ENCODE measurements around the gene DPEP2NB. TPM values are rescaled to one million over a fixed set of nuclear protein-coding genes. Genes with fewer than 3 reads are reported as not detected.
"Not testable (repeated sequence)": the region's sequence is repeated elsewhere in the genome, so short reads cannot be mapped to it uniquely, and the experiment has no call there.

DPEP2NB gene
- total RNA-seq, 2 donors from 2014 or later = not detected

DNA sequence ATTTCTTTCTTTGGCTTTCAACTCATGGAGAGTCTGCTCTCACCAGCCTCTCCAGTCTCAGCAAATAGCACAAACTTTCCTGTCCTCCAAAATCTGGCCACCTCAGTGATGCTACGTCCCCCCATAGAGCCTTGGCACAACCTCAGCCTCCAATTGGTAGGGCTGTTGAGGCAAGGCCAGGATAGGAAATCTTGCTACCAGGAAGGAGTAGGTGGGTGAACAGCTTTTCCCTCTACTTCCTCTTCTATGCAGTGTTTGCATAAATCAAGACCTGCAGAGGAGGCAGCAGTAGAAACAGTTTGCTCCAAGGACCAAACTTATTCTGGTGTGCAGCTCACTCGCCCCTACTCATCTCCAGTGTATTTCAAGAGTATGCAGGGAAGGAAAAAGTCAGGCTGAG lies 15.7 kb downstream of the DPEP2NB start:
- peak; percentile 39 for ATAC-seq (replicated peaks)
- H3K27me3 Mint-ChIP-seq = no peaks in the 10 kb centered on the region
- no peaks in the 10 kb centered on the region for H3K36me3 Mint-ChIP-seq (ENCODE audit: low read depth)
- H3K4me3 Mint-ChIP-seq = peak overlapping the region; percentile 77
- H3K4me1 Mint-ChIP-seq = peaks cover 25% of the 10 kb centered on the region
- no peaks in the 10 kb centered on the region for H3K9me3 Mint-ChIP-seq
- H3K27ac Mint-ChIP-seq = peak overlapping the region; percentile 83

DNA sequence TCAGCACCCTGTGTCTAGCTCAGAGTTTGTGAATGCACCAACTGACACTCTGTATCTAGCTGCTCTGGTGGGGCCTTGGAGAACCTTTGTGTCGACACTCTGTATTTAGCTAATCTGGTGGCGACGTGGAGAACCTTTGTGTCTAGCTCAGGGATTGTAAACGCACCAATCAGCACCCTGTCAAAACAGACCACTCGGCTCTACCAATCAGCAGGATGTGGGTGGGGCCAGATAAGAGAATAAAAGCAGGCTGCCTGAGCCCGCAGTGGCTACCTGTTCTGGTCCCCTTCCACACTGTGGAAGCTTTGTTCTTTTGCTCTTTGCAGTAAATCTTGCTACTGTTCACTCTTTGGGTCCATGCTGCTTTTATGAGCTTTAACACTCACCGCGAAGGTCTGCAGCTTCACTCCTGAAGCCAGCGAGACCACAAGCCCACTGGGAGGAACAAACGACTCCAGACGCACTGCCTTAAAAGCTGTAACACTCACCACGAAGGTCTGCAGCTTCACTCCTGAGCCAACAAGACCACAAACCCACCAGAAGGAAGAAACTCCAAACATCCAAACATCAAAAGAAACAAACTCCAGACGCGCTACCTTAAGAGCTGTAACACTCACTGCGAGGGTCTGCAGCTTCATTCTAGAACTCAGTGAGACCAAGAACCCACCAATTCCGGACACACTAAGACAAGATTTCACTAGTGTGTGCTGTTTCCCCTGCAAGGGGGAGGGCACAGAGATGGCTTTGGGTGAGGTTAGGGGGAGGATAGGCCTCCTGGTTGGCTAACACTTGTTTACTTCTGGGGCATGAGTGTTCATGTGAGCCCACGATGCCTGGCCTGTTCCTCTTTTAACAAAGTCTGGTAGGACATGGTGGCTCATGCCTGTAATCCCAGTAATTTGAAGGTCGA lies 16.7 kb downstream of the DPEP2NB start, which contains the start of gene DPEP2:
Gene DPEP2 (minus strand): TSS at position 706 of the 910 bp plus-strand sequence. CDS start 6,272 bp downstream, outside the sequence.
- Mint-ChIP-seq H3K27ac (peak within 1 kb of the TSS; percentile 83), H3K4me1 (peaks cover 25% of the 10 kb centered on the region), H3K4me3 (peak within 1 kb of the TSS; percentile 77)
- not testable (repeated sequence) for H3K36me3 Mint-ChIP-seq (ENCODE audit: low read depth); H3K27me3 Mint-ChIP-seq; H3K9me3 Mint-ChIP-seq
- peak; percentile 87 for ATAC-seq (replicated peaks)

DNA sequence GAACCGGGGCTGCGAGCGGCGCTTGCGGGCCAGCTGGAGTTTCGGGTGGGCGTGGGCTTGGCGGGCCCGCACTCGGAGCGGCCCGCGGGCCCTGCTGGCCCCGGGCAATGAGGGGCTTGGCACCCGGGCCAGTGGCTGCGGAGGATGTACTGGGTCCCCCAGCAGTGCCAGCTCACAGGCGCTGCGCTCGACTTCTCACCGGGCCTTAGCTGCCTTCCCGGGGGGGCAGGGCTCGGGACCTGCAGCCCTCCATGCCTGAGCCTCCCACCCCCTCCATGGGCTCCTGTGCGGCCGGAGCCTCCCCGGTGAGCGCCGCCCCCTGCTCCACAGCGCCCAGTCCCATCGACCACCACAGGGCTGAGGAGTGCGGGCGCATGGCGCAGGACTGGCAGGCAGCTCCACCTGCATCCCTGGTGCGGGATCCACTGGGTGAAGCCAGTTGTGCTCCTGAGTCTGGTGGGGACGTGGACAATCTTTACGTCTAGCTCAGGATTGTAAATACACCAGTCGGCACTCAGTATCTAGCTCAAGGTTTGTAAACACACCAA lies 17.4 kb downstream of the DPEP2NB start:
- H3K27ac Mint-ChIP-seq; ATAC-seq (replicated peaks); H3K27me3 Mint-ChIP-seq; H3K36me3 Mint-ChIP-seq (ENCODE audit: low read depth); H3K9me3 Mint-ChIP-seq: not testable (repeated sequence)
- H3K4me3 Mint-ChIP-seq = peak overlapping the region; percentile 77
- peaks cover 29% of the 10 kb centered on the region for H3K4me1 Mint-ChIP-seq

DNA sequence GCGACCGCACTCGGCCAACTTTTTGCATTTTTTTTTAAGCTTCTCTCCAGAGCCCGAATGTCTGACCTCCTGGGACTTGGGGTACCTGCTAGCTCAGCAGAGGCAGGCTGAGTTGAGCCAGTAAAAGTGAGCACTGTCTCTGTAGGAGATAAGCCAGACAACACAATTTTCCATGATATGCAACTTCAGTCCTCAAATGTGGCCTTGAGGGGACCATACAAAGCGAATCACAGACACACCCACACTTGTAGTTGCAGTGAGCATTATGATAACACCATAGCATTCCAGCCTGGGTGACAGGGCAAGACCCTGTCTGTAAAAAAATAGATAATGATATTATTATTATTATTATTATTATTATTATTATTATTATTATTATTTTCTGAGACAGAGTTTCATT lies 19.0 kb downstream of the DPEP2NB start:
- H3K4me1 Mint-ChIP-seq = peaks cover 29% of the 10 kb centered on the region
- no peak for ATAC-seq (replicated peaks)
- H3K4me3 Mint-ChIP-seq = no peak overlapping the region
- H3K27me3 Mint-ChIP-seq = no peaks in the 10 kb centered on the region
- H3K27ac Mint-ChIP-seq = no peak overlapping the region
- H3K9me3 Mint-ChIP-seq = no peaks in the 10 kb centered on the region
- no peaks in the 10 kb centered on the region for H3K36me3 Mint-ChIP-seq (ENCODE audit: low read depth)

DNA sequence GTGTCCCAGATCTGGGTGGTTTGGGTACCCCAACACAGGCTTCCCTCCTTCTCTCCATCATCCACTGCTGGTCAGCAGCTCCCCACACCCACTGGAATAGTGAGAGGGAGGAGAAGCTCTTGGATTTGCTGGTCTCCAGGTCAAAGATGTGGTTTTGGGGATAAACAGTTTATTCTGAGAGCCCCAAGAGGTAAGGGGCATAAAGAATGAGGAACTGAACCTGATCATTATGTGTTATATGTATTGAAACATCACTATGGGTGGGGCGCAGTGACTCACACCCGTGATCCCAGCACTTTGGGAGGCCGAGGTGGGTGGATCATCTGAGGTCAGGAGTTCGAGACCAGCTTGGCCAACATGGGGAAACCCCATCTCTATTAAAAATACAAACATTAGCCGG lies 20.3 kb downstream of the DPEP2NB start:
- Mint-ChIP-seq H3K27me3 (no peaks in the 10 kb centered on the region), H3K36me3 (ENCODE audit: low read depth) (no peaks in the 10 kb centered on the region), H3K4me3 (peak overlapping the region; percentile 44), H3K9me3 (no peaks in the 10 kb centered on the region), H3K27ac (peak overlapping the region; percentile 70), H3K4me1 (peaks cover 26% of the 10 kb centered on the region)
- ATAC-seq (replicated peaks) = no peak

DNA sequence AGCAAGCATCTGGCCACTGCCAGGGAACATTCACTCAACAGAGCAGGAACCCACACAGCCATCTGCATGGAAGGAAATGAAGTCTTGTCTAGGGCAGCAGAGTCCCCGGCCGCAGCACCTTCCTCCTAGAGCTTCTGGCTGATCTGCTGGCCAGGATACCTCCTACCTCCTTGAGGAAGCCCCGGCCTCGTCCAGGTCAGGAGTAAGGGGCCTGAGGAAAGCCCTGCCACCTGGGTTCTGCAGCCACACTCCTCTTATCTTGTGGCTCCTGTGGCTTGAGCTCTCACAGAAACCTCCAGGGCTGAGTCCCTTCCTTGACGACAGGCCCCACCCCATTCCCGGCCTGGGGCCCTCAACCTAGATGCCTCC lies 21.7 kb downstream of the DPEP2NB start:
- not testable (repeated sequence) for H3K27me3 Mint-ChIP-seq; H3K9me3 Mint-ChIP-seq; H3K36me3 Mint-ChIP-seq (ENCODE audit: low read depth)
- H3K4me1 Mint-ChIP-seq = peaks cover 16% of the 10 kb centered on the region
- H3K27ac Mint-ChIP-seq = peak overlapping the region; percentile 92
- peak; percentile 13 for ATAC-seq (replicated peaks)
- peak overlapping the region; percentile 86 for H3K4me3 Mint-ChIP-seq

DNA sequence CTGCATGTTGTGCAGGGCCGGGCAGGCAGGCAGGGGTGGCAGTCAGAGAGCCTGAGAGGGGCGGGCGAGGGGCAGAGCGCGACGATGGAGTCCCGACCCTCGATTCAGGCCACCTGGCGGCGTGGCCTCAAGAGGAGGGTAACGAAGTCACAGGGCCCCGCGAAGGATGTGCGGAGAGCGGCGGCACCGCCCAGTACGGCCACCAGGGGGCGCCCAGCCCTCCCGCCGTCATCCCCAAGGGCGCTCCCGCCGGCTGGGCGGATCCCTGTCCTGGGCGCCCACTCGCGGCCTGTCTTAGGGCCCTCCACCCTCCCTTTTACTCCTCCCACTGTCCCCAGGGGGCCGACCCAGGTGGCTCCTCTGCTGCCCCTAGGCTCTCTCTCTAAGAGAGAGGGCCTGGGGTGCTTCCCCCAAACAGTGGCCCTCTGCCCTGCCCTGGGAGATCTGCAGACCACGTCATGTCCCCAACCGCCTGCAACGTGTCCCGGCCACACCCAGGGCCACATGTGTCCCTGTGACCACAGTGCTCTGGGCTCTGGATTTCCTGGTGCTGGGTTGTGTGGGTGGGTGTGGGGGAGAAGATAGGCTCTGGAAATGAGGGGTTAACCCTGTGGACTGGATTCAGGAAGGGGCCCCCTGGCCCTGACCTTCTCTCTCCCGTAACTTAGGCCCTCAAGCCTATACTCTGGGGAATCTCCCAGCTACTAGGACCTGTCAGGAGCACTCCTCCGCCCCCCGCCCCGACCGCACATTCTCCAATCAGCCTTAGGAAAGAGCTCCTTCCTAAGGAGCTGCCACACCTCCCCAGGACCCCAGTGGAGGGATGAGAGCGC lies 22.3 kb downstream of the DPEP2NB start:
- ATAC-seq (replicated peaks) = peak; percentile 89
- H3K27ac Mint-ChIP-seq = peak overlapping the region; percentile 92
- H3K27me3 Mint-ChIP-seq = no peaks in the 10 kb centered on the region
- H3K4me3 Mint-ChIP-seq = peak overlapping the region; percentile 86
- H3K9me3 Mint-ChIP-seq = no peaks in the 10 kb centered on the region
- no peaks in the 10 kb centered on the region for H3K36me3 Mint-ChIP-seq (ENCODE audit: low read depth)
- peaks cover 13% of the 10 kb centered on the region for H3K4me1 Mint-ChIP-seq

DNA sequence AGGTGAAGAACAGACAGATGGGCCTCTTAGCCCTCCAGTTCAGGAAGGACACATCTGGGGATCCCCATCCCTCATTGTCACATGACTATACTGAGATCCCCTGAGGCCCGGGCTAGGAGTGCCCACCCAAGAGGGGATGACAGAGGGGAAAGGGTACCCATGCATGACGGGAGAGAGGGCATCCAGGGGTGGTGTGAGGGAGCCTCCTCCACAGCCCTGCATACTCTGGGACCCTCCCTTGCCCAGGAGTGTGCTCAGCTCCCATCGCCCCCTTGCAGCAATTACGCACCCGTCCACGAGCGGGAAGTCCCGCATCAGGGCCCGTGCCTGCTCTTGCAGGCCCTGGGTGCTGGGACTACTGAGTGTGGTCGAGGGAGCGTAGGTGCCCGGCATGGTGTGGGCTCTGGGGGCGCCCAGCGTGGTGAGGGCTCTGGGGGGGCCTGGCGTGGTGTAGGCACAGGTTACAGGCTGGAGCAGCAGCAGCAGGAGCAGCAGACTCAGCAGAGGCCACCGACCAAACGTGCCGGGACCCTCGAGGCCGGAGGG lies 23.0 kb downstream of the DPEP2NB start:
- peaks cover 13% of the 10 kb centered on the region for H3K4me1 Mint-ChIP-seq
- H3K4me3 Mint-ChIP-seq = peak overlapping the region; percentile 86
- H3K27me3 Mint-ChIP-seq = no peaks in the 10 kb centered on the region
- no peak for ATAC-seq (replicated peaks)
- no peaks in the 10 kb centered on the region for H3K9me3 Mint-ChIP-seq
- no peaks in the 10 kb centered on the region for H3K36me3 Mint-ChIP-seq (ENCODE audit: low read depth)
- H3K27ac Mint-ChIP-seq = peak overlapping the region; percentile 66

DNA sequence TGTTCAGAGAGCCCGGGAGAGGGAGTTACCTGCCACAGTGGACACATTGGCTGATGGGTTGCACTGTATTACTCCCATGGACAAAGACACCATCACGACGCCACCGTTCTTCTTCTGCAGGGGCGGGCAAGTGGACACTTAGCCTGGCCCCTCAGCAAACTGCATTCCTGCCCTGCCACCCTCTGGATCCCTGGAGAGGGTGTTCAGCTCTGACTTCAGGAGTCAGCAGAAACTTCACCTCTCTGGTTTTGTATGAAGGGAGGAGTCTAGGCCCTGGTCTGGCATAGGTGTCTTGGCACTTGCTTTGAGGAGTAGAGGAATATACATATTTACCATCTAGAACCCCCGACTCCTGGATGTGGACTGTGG lies 25.7 kb downstream of the DPEP2NB start:
- peaks cover 9% of the 10 kb centered on the region for H3K4me1 Mint-ChIP-seq

DNA sequence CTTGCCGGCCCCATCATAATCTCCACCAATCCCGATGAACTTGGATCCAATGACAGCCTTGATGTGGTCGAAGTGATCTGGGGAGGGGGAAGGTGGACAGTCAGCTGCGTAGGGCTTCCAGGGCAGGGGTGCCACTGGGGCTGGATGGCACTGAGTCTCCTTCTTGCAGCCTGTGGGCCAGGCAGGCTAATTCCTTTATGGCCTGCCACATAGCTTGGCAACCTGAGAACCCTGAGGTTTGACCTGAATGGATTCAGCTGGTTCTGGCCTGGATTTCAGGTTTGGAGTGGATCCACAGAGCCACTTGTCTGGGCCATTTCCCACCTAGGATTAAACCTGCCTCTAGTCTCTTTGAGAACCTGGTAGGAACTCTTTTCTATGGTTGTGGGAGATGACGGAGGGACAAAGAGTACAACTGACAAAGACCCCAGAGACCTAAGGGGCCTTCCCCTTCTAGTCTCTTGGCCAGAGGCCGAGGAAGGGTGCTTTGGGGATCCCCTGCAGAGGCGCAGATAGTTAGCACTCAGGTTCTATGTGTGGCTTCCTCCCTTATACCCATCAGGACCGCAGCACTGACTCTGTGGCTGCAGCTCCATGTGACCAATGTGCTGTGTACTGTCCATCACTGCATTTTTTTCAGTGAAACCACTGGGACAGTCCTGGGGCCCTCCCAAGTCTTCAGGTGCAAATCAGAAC lies 26.2 kb downstream of the DPEP2NB start:
- Mint-ChIP-seq H3K4me3 (no peak overlapping the region), H3K27me3 (no peaks in the 10 kb centered on the region), H3K27ac (peak overlapping the region; percentile 86), H3K36me3 (ENCODE audit: low read depth) (no peaks in the 10 kb centered on the region), H3K9me3 (no peaks in the 10 kb centered on the region), H3K4me1 (peaks cover 12% of the 10 kb centered on the region)
- ATAC-seq (replicated peaks) = no peak

More for the DNA sequence above, 25.7 kb downstream of the DPEP2NB start:
- Mint-ChIP-seq H3K27me3 (no peaks in the 10 kb centered on the region), H3K9me3 (no peaks in the 10 kb centered on the region), H3K36me3 (ENCODE audit: low read depth) (no peaks in the 10 kb centered on the region), H3K4me3 (no peak overlapping the region), H3K27ac (peak overlapping the region; percentile 57)
- ATAC-seq (replicated peaks) = no peak

DNA sequence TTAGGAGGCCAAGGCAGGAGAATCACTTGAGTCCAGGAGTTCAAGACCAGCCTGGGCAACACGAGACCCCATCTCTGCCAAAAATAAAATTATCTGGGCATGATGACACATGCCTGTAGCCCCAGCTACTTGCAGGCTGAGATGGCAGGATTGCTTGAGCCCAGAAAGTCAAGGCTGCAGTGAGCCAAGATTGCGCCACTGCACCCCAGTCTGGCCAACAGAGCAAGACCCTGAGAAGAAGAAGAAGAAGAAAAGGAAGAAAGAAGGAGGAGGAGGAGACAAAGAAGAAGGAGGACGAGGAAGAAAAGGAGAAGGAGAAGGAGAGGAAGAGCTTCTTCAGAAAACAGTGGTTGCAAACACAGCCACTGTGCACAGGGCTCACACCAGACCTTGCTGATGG lies 27.0 kb downstream of the DPEP2NB start:
- Mint-ChIP-seq H3K4me1 (peaks cover 10% of the 10 kb centered on the region), H3K27me3 (no peaks in the 10 kb centered on the region), H3K9me3 (no peaks in the 10 kb centered on the region), H3K4me3 (no peak overlapping the region), H3K27ac (peak overlapping the region; percentile 86), H3K36me3 (ENCODE audit: low read depth) (no peaks in the 10 kb centered on the region)
- no peak for ATAC-seq (replicated peaks)

DNA sequence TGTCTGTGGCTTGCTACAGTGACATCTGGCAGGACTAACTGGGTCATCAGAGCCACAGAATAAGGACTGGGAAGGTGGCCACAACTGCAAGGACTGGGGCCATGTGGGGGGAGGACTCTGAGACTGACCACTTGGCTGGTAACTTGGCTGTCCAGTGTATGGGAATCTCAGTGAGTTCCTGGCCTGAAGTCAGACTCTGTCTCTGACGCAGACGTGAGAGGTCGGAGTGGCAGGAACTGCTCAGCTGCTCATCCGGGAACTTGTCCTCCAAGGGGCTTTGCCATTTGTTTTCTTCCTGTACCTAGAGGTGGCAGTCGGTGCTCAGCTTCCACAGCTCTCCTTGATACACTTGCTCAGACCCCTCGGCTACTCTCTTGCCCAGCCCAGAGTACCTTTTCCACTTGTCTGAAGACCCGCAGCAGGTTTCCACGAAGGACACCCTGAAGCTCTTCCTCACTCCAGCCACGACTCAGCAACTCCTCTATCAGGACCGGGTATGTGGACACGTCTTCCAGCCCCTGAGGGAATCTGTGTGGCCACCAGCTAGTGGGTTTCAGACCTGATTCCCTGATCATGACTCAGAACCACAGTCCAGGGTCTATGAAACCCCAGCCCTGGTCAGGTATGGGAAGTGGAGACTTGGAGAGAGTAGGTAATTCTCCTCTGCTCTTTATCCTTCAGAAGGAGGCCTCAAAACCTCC lies 28.1 kb downstream of the DPEP2NB start:
- Mint-ChIP-seq H3K36me3 (ENCODE audit: low read depth) (no peaks in the 10 kb centered on the region), H3K27ac (peak overlapping the region; percentile 86), H3K27me3 (no peaks in the 10 kb centered on the region), H3K9me3 (no peaks in the 10 kb centered on the region), H3K4me3 (no peak overlapping the region), H3K4me1 (peaks cover 12% of the 10 kb centered on the region)
- ATAC-seq (replicated peaks) = no peak

DNA sequence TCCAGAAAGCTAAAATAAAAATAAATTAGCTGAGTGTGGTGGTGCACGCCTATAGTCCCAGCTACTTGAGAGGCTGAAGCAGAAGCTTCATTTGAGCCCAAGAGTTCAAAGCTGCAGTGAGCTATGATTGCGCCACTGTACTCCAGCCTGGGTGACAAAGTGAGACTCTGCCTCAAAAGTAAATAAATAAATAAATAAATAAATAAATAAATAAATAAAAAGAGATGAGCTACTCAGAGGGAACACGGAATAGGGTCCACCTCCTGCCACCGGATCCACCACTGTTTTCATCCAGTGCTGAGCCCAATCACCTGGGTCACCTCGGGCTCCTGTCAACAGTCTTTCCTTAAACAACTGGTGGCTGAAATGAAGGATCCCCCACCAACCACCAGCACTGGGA lies 28.8 kb downstream of the DPEP2NB start:
- H3K27me3 Mint-ChIP-seq = no peaks in the 10 kb centered on the region
- no peaks in the 10 kb centered on the region for H3K9me3 Mint-ChIP-seq
- H3K27ac Mint-ChIP-seq = no peak overlapping the region

More for the DNA sequence above, 28.8 kb downstream of the DPEP2NB start:
- ATAC-seq (replicated peaks) = no peak
- Mint-ChIP-seq H3K4me3 (no peak overlapping the region), H3K36me3 (ENCODE audit: low read depth) (no peaks in the 10 kb centered on the region), H3K4me1 (peaks cover 12% of the 10 kb centered on the region)

All from activated T-helper 17 cell treated with anti-CD3 and anti-CD28 coated beads, Interleukin-2, amount 50 U/mL, for 72 hours (primary cell).